CD4-positive, CD25-positive, alpha-beta regulatory T cell (primary cell): ENCODE data around the gene CREBBP. TPM values are rescaled to one million over a fixed set of nuclear protein-coding genes. Genes with fewer than 3 reads are reported as not detected.

Source experiments
- ATAC-seq, 2 donors: fragments of 150-1000 bp; cut with Tn5 transposase; one replicate each; pipeline ENCODE4 v1.10.0; 2021; ENCODE audit warnings: low read depth in 2 of 2, moderate number of reproducible peaks in 2 of 2, moderate library complexity in 1 of 2
- DNase-seq, 3 donors: peaks; one replicate each; pipeline versions ENCODE4 v3.0.0 to v3.0.0-alpha.2; 2012 to 2022; ENCODE audit warnings: mixed read lengths in 1 of 3
- H3K27ac ChIP-seq: one replicate; pipeline ENCODE4 v1.7.0; 2013; ENCODE audit warnings: mild to moderate bottlenecking, low read length; ENCODE audit not compliant: insufficient read depth, poor library complexity, severe bottlenecking
- H3K27me3 ChIP-seq: one replicate; pipeline ENCODE4 v1.7.0; 2013; ENCODE audit warnings: low read length; ENCODE audit not compliant: control insufficient read depth, insufficient read depth
- H3K36me3 ChIP-seq: one replicate; pipeline ENCODE4 v1.7.0; 2013; ENCODE audit warnings: mild to moderate bottlenecking, low read length, moderate library complexity; ENCODE audit not compliant: control insufficient read depth, insufficient read depth
- H3K4me1 ChIP-seq: 2 replicates; pipeline ENCODE4 v1.7.0; 2013; ENCODE audit warnings: mild to moderate bottlenecking, low read length; ENCODE audit not compliant: insufficient read depth, control insufficient read depth, poor library complexity, severe bottlenecking
- H3K4me3 ChIP-seq: one replicate; pipeline ENCODE4 v1.7.0; 2013; ENCODE audit warnings: low read depth, mild to moderate bottlenecking, low read length, moderate library complexity
- H3K9me3 ChIP-seq, 2 experiments: 1 replicate in 1 of 2; 2 replicates in 1 of 2; pipeline ENCODE4 v1.7.0; 2013; ENCODE audit warnings: low read length in 2 of 2, mild to moderate bottlenecking in 1 of 2, moderate library complexity in 1 of 2; ENCODE audit not compliant: control insufficient read depth in 2 of 2
- H3K27ac Mint-ChIP-seq, 3 donors: one replicate each; pipeline ENCODE4 v1.8.0; 2020 to 2022; ENCODE audit warnings: mild to moderate bottlenecking in 3 of 3, mixed read lengths in 3 of 3, moderate library complexity in 2 of 3
- H3K27me3 Mint-ChIP-seq: one replicate; pipeline ENCODE4 v1.8.0; 2022; ENCODE audit warnings: mild to moderate bottlenecking, mixed read lengths
- H3K36me3 Mint-ChIP-seq: one replicate; pipeline ENCODE4 v1.8.0; 2020; ENCODE audit warnings: mixed read lengths
- H3K4me1 Mint-ChIP-seq, 4 donors: one replicate each; pipeline ENCODE4 v1.8.0; 2020 to 2022; ENCODE audit warnings: mixed read lengths in 4 of 4, mild to moderate bottlenecking in 1 of 4
- H3K4me3 Mint-ChIP-seq, 4 donors: one replicate each; pipeline ENCODE4 v1.8.0; 2020 to 2022; ENCODE audit warnings: mild to moderate bottlenecking in 4 of 4, mixed read lengths in 4 of 4, moderate library complexity in 3 of 4
- H3K9me3 Mint-ChIP-seq, 7 donors: one replicate each; pipeline ENCODE4 v1.8.0; 2020 to 2022; ENCODE audit warnings: mixed read lengths in 7 of 7, mild to moderate bottlenecking in 3 of 7, moderate library complexity in 2 of 7
- polyA plus RNA-seq, 4 donors: library from polyadenylated mRNA; unstranded; fragments of 300-500 nt; fragmentation: Illumina TruSeq; gene quantifications; one replicate each; pipeline ENCODE4 v1.2.3, GENCODE V29; 2021
- total RNA-seq: library from RNA; stranded (reverse); gene quantifications from one replicate; pipeline ENCODE4 v1.2.3, GENCODE V29; 2022

CREBBP gene
- total and polyA plus RNA-seq, 5 donors from 2014 or later, result 3.3 to 192 (median 4.1) TPM

DNA sequence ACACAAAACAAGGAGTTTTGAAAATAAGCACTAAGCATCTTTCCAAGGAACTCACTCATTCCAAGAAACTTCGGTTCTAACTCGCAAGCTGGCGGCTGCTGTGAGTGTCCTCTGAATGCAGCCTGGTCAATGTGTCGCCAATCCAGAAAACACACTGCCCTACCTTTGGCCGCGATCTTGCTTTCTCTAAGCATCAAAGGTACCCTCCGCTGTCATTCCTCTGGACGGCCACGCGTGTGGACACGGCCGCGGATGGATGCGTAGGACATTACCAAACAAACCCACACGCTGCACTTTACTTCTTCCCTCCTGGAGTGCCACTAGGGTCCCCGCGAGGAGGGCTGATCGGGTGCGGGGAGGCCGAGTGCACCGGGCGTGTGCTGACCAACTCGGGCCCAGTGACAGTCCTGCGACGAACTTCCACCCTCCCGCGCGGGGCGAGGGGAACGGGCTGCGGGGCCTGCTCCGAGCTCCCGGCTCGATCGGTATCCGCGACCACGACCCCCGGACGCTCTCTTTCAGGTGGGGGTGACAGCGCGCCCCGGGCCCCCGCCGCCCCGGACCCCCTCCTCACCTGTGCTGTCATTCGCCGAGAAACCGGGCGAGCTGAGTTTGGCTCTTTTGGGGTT, 1.1 kb downstream of the CREBBP start:
- H3K27me3 Mint-ChIP-seq, result peaks cover 17% of the 10 kb centered on the region
- Histone ChIP-seq H3K27me3 (no peaks in the 10 kb centered on the region), H3K27ac (no peak overlapping the region), H3K4me3 (peak overlapping the region; percentile 93), H3K4me1 (peaks cover 58% of the 10 kb centered on the region), H3K36me3 (peaks cover 3% of the 10 kb centered on the region), H3K9me3 (no peaks in the 10 kb centered on the region)
- peak overlapping the region; percentile 92 to 98 (median 96) for H3K4me3 Mint-ChIP-seq
- peak in 2 of 3 donors; percentile 3 to 33 for DNase-seq
- H3K27ac Mint-ChIP-seq, result peak overlapping the region; percentile 78 to 95 (median 94)
- H3K36me3 Mint-ChIP-seq, result peaks cover 13% of the 10 kb centered on the region
- H3K9me3 Mint-ChIP-seq, result peaks cover 0 to under 1% (median 0%) of the 10 kb centered on the region in 7 donors
- peaks cover 26 to 59% (median 47%) of the 10 kb centered on the region in 4 donors for H3K4me1 Mint-ChIP-seq
- ATAC-seq, result no peak

DNA sequence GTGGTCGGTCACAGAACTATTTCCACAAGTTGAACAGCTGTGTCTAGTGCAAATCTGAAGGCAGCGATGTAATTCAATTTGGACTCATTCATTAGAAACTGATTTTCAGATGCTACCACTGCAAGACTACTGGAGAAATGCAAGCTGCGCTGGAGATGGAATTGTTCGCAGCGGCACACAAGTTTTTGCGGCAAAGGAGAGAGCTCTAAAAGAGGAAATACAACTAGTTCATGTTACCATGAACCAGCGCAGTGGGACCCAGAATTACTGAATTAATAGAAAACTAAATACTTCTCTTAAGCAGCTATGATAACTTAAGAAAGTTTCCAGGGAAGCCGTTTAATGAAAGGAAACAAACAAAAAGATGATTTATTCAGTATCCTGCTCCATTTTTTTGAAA, 1.9 kb downstream of the CREBBP start:
- Mint-ChIP-seq H3K27ac (peak overlapping the region; percentile 78 to 95 (median 94)), H3K4me3 (peak overlapping the region; percentile 92 to 98 (median 96)), H3K9me3 (no peaks in the 10 kb centered on the region), H3K4me1 (peaks cover 29 to 66% (median 54%) of the 10 kb centered on the region in 4 donors), H3K27me3 (peaks cover 15% of the 10 kb centered on the region), H3K36me3 (peaks cover 13% of the 10 kb centered on the region)
- Histone ChIP-seq H3K9me3 (no peaks in the 10 kb centered on the region), H3K27ac (no peak overlapping the region), H3K4me3 (peak overlapping the region; percentile 93), H3K36me3 (peaks cover 3% of the 10 kb centered on the region), H3K27me3 (no peaks in the 10 kb centered on the region), H3K4me1 (peaks cover 66% of the 10 kb centered on the region)
- ATAC-seq (no peak), DNase-seq (peak in 1 of 3 donors; percentile 24)

DNA sequence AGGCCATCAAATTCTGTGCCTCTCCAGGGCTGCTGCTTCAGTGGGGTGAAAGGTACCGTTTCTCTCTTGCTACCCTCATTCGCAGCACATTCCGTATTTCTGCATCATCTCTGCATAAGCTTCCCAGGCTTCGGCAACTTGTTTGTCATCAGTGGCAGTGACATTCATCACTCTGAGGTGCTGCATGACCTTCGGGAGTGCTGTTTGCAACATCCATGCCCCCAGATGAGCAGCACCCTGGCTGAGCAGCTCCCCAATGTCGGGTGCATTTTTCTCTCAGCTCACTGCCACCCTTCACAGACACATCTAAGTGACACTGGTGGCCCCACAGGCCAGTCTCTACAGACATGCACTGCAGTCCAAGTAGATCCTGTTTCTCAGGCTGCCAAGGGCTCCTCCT, 3.8 kb downstream of the CREBBP start:
- Mint-ChIP-seq H3K27me3 (peaks cover 2% of the 10 kb centered on the region), H3K27ac (peak overlapping the region; percentile 17 to 95 (median 38)), H3K4me1 (peaks cover 42 to 79% (median 66%) of the 10 kb centered on the region in 4 donors), H3K9me3 (no peaks in the 10 kb centered on the region), H3K36me3 (peaks cover 13% of the 10 kb centered on the region), H3K4me3 (peak overlapping the region; percentile 92 to 98 (median 96))
- Histone ChIP-seq H3K4me1 (peaks cover 85% of the 10 kb centered on the region), H3K9me3 (no peaks in the 10 kb centered on the region), H3K27ac (no peak overlapping the region), H3K4me3 (peak overlapping the region; percentile 54), H3K27me3 (no peaks in the 10 kb centered on the region), H3K36me3 (peaks cover 5% of the 10 kb centered on the region)
- DNase-seq (no peak), ATAC-seq (no peak)

DNA sequence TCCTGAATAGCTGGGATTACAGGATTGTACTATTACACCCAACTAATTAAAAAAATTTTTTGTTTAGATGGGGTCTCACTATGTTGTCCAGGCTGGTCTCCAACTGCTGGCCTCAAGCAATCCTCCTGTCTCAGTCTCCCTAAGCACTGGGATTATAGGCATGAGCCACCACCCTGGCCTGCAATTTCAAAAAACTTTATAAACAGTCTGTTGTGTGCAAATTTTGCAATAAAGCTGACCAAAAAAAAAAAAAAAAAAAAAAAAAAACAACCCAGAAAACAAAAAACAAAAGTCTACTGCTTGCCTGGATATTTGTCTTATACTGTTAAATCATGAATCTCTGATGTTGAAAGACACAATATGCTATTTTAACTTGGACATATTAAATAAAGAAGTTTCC, 4.4 kb downstream of the CREBBP start:
- peak overlapping the region; percentile 29 to 98 (median 96) for H3K4me3 Mint-ChIP-seq
- Histone ChIP-seq H3K27ac (no peak overlapping the region), H3K4me3 (peak overlapping the region; percentile 54), H3K36me3 (peaks cover 5% of the 10 kb centered on the region), H3K4me1 (peaks cover 87% of the 10 kb centered on the region), H3K27me3 (no peaks in the 10 kb centered on the region), H3K9me3 (no peaks in the 10 kb centered on the region)
- no peak for ATAC-seq
- H3K36me3 Mint-ChIP-seq, result peaks cover 13% of the 10 kb centered on the region
- H3K4me1 Mint-ChIP-seq, result peaks cover 48 to 82% (median 70%) of the 10 kb centered on the region in 4 donors
- no peak for DNase-seq
- H3K9me3 Mint-ChIP-seq, result no peaks in the 10 kb centered on the region
- no peak overlapping the region for H3K27ac Mint-ChIP-seq
- H3K27me3 Mint-ChIP-seq, result no peaks in the 10 kb centered on the region

DNA sequence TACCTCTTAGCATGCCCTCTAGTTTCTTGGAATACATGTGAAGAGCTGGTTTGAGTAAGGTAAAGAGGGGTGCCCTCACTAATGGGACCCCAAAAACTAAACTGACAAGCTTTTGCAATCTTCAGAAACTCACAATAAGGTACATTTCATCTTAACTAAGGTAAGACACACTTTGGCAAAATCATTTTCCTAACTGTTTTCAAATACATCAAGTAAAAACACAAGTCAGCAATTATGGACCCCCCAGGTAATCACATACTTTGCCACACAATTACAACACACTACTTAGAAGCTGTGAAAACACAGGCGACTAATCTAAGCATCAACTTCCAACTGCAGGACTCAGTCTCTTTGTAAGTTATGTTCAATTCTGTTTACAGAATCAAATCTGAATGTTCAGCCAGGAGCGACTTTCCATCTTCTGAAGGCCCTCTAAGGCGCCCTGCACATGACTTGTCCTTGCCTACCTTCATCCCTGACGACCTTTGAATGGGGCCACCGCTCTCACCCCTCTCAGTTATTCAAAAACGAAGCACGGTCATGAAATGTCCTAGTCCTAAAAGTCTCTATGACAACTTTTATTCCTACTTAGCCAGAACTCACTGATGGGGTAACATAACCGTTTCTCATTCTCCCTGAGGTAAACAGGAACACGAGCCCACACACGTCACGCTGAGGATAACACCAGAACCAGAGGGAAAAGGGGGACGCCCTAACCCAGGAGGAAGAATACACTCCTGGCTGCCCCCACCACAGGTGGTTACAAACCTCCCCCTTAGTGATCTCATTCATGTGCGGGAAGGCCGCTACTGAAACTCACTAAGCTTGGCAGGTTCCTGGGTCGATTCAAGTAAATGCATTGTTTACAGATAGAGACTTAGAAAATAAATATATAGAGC, 5.5 kb downstream of the CREBBP start:
- DNase-seq (no peak), ATAC-seq (no peak)
- Mint-ChIP-seq H3K4me1 (peaks cover 54 to 92% (median 79%) of the 10 kb centered on the region in 4 donors), H3K4me3 (peak overlapping the region in 3 of 4 donors; percentile 13 to 79 (median 59)), H3K27me3 (no peaks in the 10 kb centered on the region), H3K9me3 (no peaks in the 10 kb centered on the region), H3K36me3 (peaks cover 13% of the 10 kb centered on the region), H3K27ac (no peak overlapping the region)
- Histone ChIP-seq H3K27me3 (no peaks in the 10 kb centered on the region), H3K4me3 (peak overlapping the region; percentile 54), H3K4me1 (peaks cover 94% of the 10 kb centered on the region), H3K27ac (no peak overlapping the region), H3K9me3 (no peaks in the 10 kb centered on the region), H3K36me3 (peaks cover 5% of the 10 kb centered on the region)

DNA sequence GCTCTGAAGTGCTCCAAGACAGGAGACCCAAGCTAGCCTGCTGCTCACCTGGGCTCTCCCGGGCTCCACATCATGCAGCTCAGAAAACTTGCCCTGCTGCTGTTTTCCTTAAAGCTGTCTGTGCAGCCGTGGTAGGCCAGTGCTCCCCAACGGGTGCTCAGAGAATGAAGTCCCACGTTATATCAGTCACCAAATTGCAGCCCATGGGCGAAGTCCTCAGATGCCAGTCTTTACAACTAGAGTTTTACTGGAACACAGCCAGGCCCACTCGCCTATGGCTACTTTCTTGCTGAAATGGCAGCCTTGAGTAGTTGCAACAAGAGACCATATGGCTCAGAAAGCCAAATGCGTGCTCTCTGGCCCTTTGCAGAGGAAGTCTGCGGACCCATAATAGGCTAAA, 6.3 kb downstream of the CREBBP start:
- peaks cover 62 to 99% (median 87%) of the 10 kb centered on the region in 4 donors for H3K4me1 Mint-ChIP-seq
- Histone ChIP-seq H3K4me3 (no peak overlapping the region), H3K4me1 (peaks cover 98% of the 10 kb centered on the region), H3K36me3 (peaks cover 9% of the 10 kb centered on the region), H3K9me3 (no peaks in the 10 kb centered on the region), H3K27ac (no peak overlapping the region), H3K27me3 (no peaks in the 10 kb centered on the region)
- H3K27ac Mint-ChIP-seq, result no peak overlapping the region
- peak overlapping the region in 3 of 4 donors; percentile 13 to 68 (median 40) for H3K4me3 Mint-ChIP-seq
- H3K36me3 Mint-ChIP-seq, result peaks cover 13% of the 10 kb centered on the region
- DNase-seq, result no peak
- H3K9me3 Mint-ChIP-seq, result no peaks in the 10 kb centered on the region
- ATAC-seq, result no peak
- no peaks in the 10 kb centered on the region for H3K27me3 Mint-ChIP-seq

DNA sequence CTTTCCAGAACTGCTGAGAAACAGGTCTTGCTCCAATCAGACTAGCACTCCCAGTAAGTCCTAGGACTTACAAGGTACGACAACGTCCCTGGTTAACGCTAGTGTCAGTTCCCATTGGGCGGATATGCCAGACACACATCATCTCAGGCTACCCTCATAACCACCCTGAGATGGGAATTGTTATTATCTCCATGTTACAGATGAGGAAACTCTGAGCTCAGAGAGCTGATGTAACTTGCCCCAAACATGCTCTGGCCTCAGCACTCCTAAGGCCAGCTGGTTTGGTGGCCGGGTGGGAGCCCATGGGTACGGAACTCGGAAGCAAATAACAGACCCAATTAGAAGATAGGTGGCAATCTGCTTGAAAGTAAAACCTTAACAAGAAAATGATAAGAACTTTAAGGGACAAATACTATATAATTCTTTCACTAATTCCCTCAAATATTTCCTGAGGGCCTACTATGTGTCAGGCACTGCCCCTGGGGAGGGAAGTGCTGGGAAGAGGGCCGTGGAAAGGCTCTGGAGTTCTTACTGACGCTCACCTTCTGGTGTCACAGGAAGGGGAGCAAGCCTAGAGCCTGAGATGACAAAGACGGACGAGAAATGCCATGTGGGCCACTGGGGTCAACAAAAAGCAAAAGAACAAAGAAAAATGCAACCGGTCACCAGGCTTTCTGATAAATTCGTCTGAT, 6.9 kb downstream of the CREBBP start:
- H3K36me3 ChIP-seq, result peaks cover 9% of the 10 kb centered on the region
- H3K27ac Mint-ChIP-seq, result peak overlapping the region in 1 of 3 donors; percentile 52
- peak overlapping the region; percentile 43 for H3K4me3 ChIP-seq
- H3K4me3 Mint-ChIP-seq, result peak overlapping the region; percentile 16 to 73 (median 54)
- no peaks in the 10 kb centered on the region for H3K9me3 ChIP-seq
- H3K4me1 Mint-ChIP-seq, result peaks cover 63 to 99% (median 88%) of the 10 kb centered on the region in 4 donors
- no peak for ATAC-seq
- no peak overlapping the region for H3K27ac ChIP-seq
- H3K27me3 ChIP-seq, result no peaks in the 10 kb centered on the region
- H3K4me1 ChIP-seq, result peaks cover 98% of the 10 kb centered on the region
- no peak for DNase-seq
- H3K27me3 Mint-ChIP-seq, result no peaks in the 10 kb centered on the region
- H3K9me3 Mint-ChIP-seq, result no peaks in the 10 kb centered on the region
- peaks cover 13% of the 10 kb centered on the region for H3K36me3 Mint-ChIP-seq
